ENCODE results near the gene FANCG. TPM values are rescaled to one million over a fixed set of nuclear protein-coding genes. Genes with fewer than 3 reads are reported as not detected.

FANCG gene
- total RNA-seq, 1 experiment from 2014 or later, result 73.8 TPM

GRCh38 chr9:35105571-35106342 lies 26.0 kb upstream of the FANCG start:
- Histone ChIP-seq H3K27ac (ENCODE audit: low read length) (no peak overlapping the region), H3K4me1 (ENCODE audit: control insufficient read depth, insufficient read depth, low read length) (peaks cover 31% of the 10 kb centered on the region), H3K27me3 (ENCODE audit: control insufficient read depth, insufficient read depth, low read length) (no peaks in the 10 kb centered on the region), H3K9me3 (ENCODE audit: control insufficient read depth, insufficient read depth, low read depth, low read length) (no peaks in the 10 kb centered on the region), H3K4me3 (ENCODE audit: low read depth in 2 of 2, low read length in 2 of 2) (no peak overlapping the region), H3K36me3 (ENCODE audit: control insufficient read depth, insufficient read depth, low read length) (no peaks in the 10 kb centered on the region; the same call in 1 of the 2 replicates)
- no peak for ATAC-seq
- no peak for TF ChIP-seq REST (IDR thresholded peaks at IDR 0.05; ENCODE audit: insufficient read depth in 1 of 2, low read depth in 2 of 2, low read length in 1 of 2)
- TF ChIP-seq, protein P1, sequence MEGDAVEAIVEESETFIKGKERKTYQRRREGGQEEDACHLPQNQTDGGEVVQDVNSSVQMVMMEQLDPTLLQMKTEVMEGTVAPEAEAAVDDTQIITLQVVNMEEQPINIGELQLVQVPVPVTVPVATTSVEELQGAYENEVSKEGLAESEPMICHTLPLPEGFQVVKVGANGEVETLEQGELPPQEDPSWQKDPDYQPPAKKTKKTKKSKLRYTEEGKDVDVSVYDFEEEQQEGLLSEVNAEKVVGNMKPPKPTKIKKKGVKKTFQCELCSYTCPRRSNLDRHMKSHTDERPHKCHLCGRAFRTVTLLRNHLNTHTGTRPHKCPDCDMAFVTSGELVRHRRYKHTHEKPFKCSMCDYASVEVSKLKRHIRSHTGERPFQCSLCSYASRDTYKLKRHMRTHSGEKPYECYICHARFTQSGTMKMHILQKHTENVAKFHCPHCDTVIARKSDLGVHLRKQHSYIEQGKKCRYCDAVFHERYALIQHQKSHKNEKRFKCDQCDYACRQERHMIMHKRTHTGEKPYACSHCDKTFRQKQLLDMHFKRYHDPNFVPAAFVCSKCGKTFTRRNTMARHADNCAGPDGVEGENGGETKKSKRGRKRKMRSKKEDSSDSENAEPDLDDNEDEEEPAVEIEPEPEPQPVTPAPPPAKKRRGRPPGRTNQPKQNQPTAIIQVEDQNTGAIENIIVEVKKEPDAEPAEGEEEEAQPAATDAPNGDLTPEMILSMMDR (IDR thresholded peaks at IDR 0.05), result no peak
- no peak for TF ChIP-seq SIN3A (IDR thresholded peaks at IDR 0.05; ENCODE audit: borderline replicate concordance, insufficient read depth, low read depth, low read length)
- no peak for TF ChIP-seq TCF7L2 (IDR thresholded peaks at IDR 0.05; ENCODE audit: low read depth, low read length)
- no peak for TF ChIP-seq POLR2AphosphoS5 (IDR thresholded peaks at IDR 0.05; ENCODE audit: low read depth, low read length)
- in situ Hi-C loops (cut with HindIII; ENCODE audit: low pct_unique_long_range_greater_than_20kb, low sequenced_read_pairs), result no loop called here
- no peak for DNase-seq (ENCODE audit: low read depth, low spot score)
- ChIA-PET CTCF (no interaction called here), POLR2A (interaction anchor here (1.8 kb wide), 1 partner anchor 8 kb away, joined by 4 read pairs; no protein-coding TSS in a partner anchor)
- BruUV-seq (replicated peaks), result no TSS peak
- intact Hi-C loops (cut with micrococcal nuclease; ENCODE audit: unreplicated experiment), result no loop called here

GRCh38 chr9:35105126-35105525 lies 25.4 kb upstream of the FANCG start:
- Histone ChIP-seq H3K4me3 (ENCODE audit: low read depth in 2 of 2, low read length in 2 of 2) (no peak overlapping the region), H3K4me1 (ENCODE audit: control insufficient read depth, insufficient read depth, low read length) (peaks cover 24% of the 10 kb centered on the region), H3K27me3 (ENCODE audit: control insufficient read depth, insufficient read depth, low read length) (no peaks in the 10 kb centered on the region), H3K27ac (ENCODE audit: low read length) (no peak overlapping the region), H3K36me3 (ENCODE audit: control insufficient read depth, insufficient read depth, low read length) (no peaks in the 10 kb centered on the region; the same call in 1 of the 2 replicates), H3K9me3 (ENCODE audit: control insufficient read depth, insufficient read depth, low read depth, low read length) (no peaks in the 10 kb centered on the region)
- ATAC-seq (no peak), DNase-seq (ENCODE audit: low read depth, low spot score) (no peak)
- intact Hi-C loops (cut with micrococcal nuclease; ENCODE audit: unreplicated experiment), result no loop called here
- in situ Hi-C loops (cut with HindIII; ENCODE audit: low pct_unique_long_range_greater_than_20kb, low sequenced_read_pairs), result no loop called here
- TF ChIP-seq SIN3A (IDR thresholded peaks at IDR 0.05; ENCODE audit: borderline replicate concordance, insufficient read depth, low read depth, low read length) (no peak), TCF7L2 (IDR thresholded peaks at IDR 0.05; ENCODE audit: low read depth, low read length) (no peak), REST (IDR thresholded peaks at IDR 0.05; ENCODE audit: insufficient read depth in 1 of 2, low read depth in 2 of 2, low read length in 1 of 2) (no peak), POLR2AphosphoS5 (IDR thresholded peaks at IDR 0.05; ENCODE audit: low read depth, low read length) (no peak)
- TF ChIP-seq, protein P1 (IDR thresholded peaks at IDR 0.05), result no peak
- POLR2A ChIA-PET, result interaction anchor here (1.8 kb wide), 1 partner anchor 9 kb away, joined by 4 read pairs; no protein-coding TSS in a partner anchor
- BruUV-seq (replicated peaks), result no TSS peak
- CTCF ChIA-PET, result no interaction called here

All from Panc1 (cell line).